Thyroid gland (tissue), 4 donors: Measurements from ENCODE around the gene FAM171A2.

ENCODE experiments used
- POLR2A ChIP-seq, 2 donors: fragments of 450-650 bp; IDR thresholded peaks; one replicate each; pipeline ENCODE4 v1.6.1; 2017; ENCODE audit warnings: antibody characterized with exemption in 2 of 2, mild to moderate bottlenecking in 2 of 2, moderate library complexity in 1 of 2
- TF ChIP-seq, protein P1 (sequence below), 6 experiments: fragments of 200-600 bp in 3 of 6; fragments of 450-650 bp in 3 of 6; sonication (generic) in 3 of 6; IDR thresholded peaks; one replicate each; pipeline ENCODE4 v1.5.1; 2016 to 2019; ENCODE audit warnings: antibody characterized with exemption in 6 of 6, mild to moderate bottlenecking in 2 of 6, inconsistent platforms in 1 of 6, moderate library complexity in 1 of 6

DNA sequence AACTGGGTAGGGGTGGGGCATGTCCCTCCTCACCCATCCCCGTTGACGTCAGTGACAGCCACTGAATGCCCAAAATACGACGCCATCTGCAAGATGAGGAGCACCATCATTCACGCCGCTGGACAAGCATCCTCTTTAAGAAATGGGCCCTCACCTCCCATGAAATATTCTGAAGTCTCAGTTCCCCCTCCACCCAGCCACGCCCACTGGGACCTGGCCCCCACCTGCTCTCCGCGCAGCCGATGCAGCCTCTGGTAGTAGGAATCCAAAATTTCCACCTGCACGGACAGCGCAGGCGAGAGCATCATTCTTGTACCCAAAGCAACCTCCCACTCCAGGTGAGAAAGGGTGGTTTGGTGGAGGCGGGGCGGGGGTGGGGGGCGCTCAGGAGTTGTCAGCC, 20.2 kb upstream of the FAM171A2 start:
- TF ChIP-seq, protein P1, sequence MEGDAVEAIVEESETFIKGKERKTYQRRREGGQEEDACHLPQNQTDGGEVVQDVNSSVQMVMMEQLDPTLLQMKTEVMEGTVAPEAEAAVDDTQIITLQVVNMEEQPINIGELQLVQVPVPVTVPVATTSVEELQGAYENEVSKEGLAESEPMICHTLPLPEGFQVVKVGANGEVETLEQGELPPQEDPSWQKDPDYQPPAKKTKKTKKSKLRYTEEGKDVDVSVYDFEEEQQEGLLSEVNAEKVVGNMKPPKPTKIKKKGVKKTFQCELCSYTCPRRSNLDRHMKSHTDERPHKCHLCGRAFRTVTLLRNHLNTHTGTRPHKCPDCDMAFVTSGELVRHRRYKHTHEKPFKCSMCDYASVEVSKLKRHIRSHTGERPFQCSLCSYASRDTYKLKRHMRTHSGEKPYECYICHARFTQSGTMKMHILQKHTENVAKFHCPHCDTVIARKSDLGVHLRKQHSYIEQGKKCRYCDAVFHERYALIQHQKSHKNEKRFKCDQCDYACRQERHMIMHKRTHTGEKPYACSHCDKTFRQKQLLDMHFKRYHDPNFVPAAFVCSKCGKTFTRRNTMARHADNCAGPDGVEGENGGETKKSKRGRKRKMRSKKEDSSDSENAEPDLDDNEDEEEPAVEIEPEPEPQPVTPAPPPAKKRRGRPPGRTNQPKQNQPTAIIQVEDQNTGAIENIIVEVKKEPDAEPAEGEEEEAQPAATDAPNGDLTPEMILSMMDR (IDR thresholded peaks at IDR 0.05), result no peak
- no peak for TF ChIP-seq POLR2A (IDR thresholded peaks at IDR 0.05)
